Stimulated activated naive CD4-positive, alpha-beta T cell (primary cell): ENCODE results near the gene NOP14.
"Not testable (repeated sequence)": the region's sequence is repeated elsewhere in the genome, so short reads cannot be mapped to it uniquely, and the experiment has no call there.

Experiments
- DNase-seq, 6 experiments: peaks; one replicate each; lab custom pipeline; 2025; lab: John Stamatoyannopoulos, UW

The NOP14 gene

GRCh38 chr4:2942532-2943363 is 20.5 kb downstream of the NOP14 start:
- DNase-seq, result no peak

- no peak for DNase-seq
These were observed 21.1 kb downstream of the NOP14 start for GRCh38 chr4:2942037-2942531.

GRCh38 chr4:2941138-2942036 is 21.8 kb downstream of the NOP14 start:
- no peak for DNase-seq

GRCh38 chr4:2940267-2941137 is 22.7 kb downstream of the NOP14 start:
- no peak for DNase-seq

DNA sequence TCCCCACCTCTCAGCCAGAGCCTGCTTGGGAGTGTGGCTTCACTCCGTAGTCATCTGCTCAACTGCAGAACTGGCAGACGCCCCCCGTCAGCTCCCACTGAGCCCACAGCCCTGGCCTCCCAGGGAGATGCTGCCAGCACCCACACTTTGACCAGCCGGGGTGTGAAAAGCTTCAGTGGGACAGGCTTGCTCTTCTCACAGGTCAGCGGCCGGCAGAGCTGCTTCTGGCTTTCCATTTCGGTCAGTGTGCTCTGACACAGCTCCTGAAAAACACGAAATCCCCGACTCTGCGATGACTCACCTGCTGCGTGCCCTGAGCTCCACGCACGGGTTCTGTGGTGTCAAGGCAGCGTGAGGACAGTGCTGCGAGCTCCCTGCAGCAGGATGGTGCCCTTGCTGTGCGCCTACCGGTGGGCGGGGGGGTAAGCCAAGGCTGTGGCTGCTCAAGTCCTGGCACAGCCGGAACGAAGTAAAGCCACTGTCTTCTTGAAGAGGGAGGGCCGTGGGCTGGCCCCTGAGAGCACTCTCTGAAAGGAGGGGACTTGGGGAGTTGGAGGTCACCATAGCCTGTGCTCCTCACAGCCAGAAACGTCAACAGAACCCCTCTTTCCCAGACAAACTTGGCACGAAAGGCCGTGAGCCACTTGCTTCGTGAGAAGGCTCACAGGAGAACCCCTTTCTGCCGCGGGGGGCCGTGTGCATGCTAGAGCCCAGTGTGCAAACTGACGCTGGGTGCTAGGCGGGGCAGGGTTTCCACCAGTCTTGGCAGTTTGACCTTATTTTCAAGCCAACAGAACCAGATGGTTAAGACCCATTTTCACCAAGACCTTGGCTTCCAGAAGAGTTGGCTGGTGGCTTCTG is 23.6 kb downstream of the NOP14 start:
- DNase-seq, result no peak

DNA sequence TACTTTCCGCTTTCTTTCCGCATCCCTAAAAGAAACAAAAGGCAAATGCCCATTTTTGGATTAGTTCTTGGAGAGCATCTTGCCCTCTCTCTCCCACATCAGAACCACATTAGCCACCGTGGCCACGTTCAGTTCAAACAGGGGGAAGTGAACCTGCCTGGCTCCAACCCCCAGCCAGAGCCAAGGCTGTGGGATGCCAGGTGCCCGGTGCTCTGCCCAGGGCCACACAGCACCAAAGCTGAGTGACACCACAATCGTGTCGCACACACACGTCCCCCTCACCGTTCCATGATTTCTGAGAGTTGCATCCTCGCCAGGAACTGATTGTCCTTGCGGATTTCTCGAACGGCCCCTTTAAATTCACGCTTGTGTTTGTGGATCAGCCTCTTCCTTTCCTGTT is 24.3 kb downstream of the NOP14 start:
- no peak for DNase-seq

DNA sequence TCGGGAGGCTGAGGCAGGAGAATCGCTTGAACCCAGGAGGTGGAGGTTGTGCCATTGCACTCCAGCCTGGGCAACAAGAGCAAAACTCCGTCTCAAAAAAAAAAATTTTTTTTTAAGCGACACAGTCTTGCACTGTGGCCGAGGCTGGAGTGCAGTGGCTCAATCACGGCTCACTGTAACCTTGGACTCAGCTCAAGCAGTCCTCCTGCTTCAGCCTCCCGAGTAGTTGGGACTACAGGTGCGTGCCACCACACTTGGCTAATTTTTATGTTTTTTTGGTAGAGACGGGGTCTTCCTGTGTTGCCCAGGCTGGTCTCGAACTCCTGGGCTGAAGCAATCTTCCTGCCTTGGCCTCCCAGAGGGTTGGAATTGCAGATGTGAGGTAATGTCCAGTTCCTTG is 24.8 kb downstream of the NOP14 start:
- not testable (repeated sequence) for DNase-seq

DNA sequence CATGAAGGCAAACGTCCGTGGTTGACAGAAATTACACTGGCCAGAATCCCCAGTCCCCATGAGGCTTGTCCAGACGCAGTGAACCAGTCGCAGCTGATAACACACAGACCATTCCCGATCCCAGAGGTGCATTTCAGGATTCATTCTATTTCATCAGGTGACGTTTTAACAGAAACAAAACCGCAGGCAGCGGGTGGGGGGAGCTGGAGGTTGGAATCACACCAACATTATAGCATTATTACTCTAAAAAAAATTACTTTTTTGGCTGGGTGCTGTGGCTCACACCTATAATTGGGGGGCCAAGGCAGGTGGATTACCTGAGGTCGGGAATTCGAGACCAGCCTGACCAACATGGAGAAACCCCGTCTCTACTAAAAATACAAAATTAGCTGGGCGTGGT is 25.2 kb downstream of the NOP14 start:
- no peak for DNase-seq

GRCh38 chr4:2937146-2937857 is 25.9 kb downstream of the NOP14 start:
- no peak for DNase-seq

GRCh38 chr4:2936773-2937145 is 26.4 kb downstream of the NOP14 start:
- no peak for DNase-seq

DNA sequence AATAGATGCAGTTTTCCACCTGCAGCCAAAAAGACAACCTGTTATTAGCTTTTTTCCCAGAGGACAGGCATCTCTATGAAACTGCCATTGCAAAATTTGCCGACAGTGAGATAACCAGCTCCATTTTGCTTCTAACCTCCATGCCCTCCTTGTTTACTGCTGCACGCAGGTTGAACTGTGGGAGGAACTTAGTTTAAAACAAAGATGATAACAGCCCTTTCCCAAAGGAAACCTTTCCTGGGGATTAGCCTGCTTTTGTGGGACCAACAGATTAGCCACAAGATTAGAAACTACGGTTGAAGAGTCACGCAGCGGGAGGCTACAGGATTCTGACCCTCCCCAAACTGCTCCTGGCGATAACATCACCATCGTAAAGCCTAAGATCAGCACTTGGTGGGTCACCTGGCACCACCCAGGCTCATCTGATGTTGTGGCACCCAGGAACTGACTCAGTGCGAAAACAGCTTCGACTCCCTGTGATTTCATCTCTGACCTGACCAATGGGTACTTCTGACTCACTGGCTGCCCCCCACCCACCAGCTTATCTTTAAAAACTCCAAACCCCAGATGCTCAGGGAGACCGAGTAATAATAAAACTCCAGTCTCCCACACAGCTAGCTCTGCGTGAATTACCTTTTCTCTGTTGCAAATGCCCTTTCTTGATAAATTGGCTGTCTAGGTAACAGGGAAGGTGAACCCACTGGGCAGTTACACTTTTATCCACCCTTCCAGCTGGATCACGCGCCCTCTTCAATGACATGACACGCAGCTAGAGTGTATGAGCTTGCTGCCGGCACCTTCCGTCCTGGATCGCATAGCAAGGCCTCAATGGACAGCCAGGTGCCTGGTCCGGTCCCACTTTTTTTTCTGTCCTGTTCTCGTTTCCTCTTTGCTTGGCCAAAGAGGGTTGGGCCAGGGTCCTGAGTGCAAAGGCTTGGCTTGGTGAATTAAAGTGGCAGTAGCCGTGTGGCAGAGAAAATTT is 27.2 kb downstream of the NOP14 start:
- no peak for DNase-seq

- peak; percentile 86 to 96 (median 94) for DNase-seq
These were observed 28.1 kb downstream of the NOP14 start for GRCh38 chr4:2934813-2935761.

- DNase-seq, result peak; percentile 19 to 73 (median 66)
These were observed 29.0 kb downstream of the NOP14 start for GRCh38 chr4:2934077-2934812.

- DNase-seq, result no peak
These were observed 29.6 kb downstream of the NOP14 start for GRCh38 chr4:2933566-2934076.

GRCh38 chr4:2932951-2933565 is 30.1 kb downstream of the NOP14 start:
- no peak for DNase-seq

DNA sequence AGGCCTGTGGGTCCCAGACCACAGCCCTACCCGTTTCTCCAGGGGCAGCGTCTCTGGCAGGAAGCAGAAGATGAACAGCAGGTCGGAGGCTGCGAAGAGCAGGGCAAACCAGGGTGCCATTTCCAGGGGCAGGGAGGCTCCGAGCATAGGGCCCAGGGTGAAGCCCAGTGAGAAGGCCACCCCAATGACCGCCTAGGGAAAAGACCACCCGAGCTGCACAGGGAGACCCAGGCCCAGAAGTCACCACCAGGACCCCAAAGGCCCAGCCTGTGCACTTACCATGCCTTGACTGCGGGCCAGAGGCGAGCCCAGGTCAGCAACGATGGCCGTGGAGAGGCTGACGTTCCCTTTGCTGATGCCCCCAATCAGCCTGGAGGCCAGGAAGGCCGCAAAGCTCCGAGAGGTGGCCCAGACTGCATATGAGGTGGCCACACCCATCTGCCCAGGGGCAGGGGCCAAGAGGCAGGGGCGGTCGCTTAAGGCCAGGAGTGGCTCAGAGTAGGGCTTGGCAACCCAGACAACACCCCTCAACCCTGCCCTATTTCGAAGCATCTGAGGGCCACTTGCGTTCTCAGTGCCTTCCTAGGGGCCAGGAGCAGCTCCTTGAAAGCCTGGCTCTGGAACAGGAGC is 30.8 kb downstream of the NOP14 start:
- DNase-seq, result no peak
